Activated T-cell treated with anti-CD3 and anti-CD28 coated beads, Interleukin-2, amount 50 U/mL, for 4 hours (primary cell): Measurements from ENCODE around the gene IL23A. TPM values are rescaled to one million over a fixed set of nuclear protein-coding genes. Genes with fewer than 3 reads are reported as not detected.
"Not testable (repeated sequence)": the region's sequence is repeated elsewhere in the genome, so short reads cannot be mapped to it uniquely, and the experiment has no call there.

ENCODE experiments used
- ATAC-seq, 2 donors: fragments of 200-7000 bp; cut with Tn5 transposase; one replicate each; pipeline ENCODE4 v1.10.0; 2021
- DNase-seq: peaks from one replicate; pipeline ENCODE4 v3.0.0-alpha.2; 2020
- H3K27me3 Mint-ChIP-seq: one replicate; pipeline ENCODE4 v1.8.0; 2021; ENCODE audit warnings: low read depth, mixed read lengths
- H3K36me3 Mint-ChIP-seq: one replicate; pipeline ENCODE4 v1.8.0; 2022; ENCODE audit warnings: mixed read lengths; ENCODE audit not compliant: insufficient read depth
- H3K4me1 Mint-ChIP-seq: one replicate; pipeline ENCODE4 v1.8.0; 2021; ENCODE audit warnings: low read depth, mixed read lengths
- H3K4me3 Mint-ChIP-seq: one replicate; pipeline ENCODE4 v1.8.0; 2021; ENCODE audit warnings: mild to moderate bottlenecking, moderate library complexity, mixed read lengths
- H3K9me3 Mint-ChIP-seq: one replicate; pipeline ENCODE4 v1.8.0; 2021; ENCODE audit warnings: mixed read lengths
- total RNA-seq, 3 donors: library from RNA; stranded (reverse); gene quantifications; one replicate each; pipeline ENCODE4 v1.2.1, GENCODE V29; 2021

The IL23A gene
- total RNA-seq, 3 donors from 2014 or later, result 19.8 to 35.1 (median 26.4) TPM

- peaks cover 7% of the 10 kb centered on the region for H3K36me3 Mint-ChIP-seq
- ATAC-seq (peak; percentile 2 to 4), DNase-seq (peak; percentile 6)
- H3K9me3 Mint-ChIP-seq, result no peaks in the 10 kb centered on the region
- H3K4me3 Mint-ChIP-seq, result peak overlapping the region; percentile 99
- H3K27me3 Mint-ChIP-seq, result no peaks in the 10 kb centered on the region
- peaks cover 16% of the 10 kb centered on the region for H3K4me1 Mint-ChIP-seq
Observed at GRCh38 chr12:56315249-56315621, 23.4 kb upstream of the IL23A start.

DNA sequence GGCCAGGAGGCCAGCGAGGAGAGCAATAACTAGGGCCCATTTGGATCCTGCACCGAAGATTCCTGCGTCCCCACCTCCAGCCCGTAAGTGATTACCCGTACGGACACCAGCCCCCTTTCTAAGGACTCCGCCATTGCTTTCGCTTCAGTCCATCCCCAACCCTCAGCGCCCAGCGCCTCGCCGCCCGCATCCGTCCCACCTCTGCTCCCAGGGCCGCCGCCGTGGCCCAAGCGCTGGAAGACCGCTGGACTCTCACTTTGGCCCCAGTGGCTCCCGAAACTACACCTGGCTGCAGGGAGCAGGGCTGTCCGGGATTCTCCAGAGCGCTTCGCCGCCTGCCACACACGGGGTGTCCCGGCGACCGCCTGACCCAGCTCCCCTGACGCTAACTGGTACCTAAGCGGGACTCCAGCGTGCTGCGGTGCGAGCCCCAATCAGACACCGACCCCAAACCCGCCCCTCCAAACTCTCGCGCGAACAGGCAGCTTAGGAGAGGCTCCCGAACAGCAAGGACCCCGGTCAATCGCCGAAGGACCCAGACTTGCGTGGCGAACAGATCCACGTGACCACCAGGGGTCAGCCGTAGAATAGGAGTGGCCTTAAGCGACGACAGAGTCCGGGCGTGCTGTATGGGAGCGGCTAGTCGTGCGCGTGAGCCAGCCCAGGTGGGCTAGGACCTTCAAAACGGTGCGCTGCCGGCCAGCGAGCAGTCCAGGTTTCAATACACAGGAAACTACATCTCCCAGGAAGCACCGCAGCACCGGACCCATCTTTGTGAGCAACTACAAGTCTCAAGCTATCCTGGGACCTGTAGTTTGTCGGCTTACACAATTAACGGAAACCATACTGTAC is 22.8 kb upstream of the IL23A start, which contains the start of gene CNPY2:
TSS of gene CNPY2 (minus strand) at position 367 of the 852 bp plus-strand sequence. CDS start 771 bp downstream, outside the sequence.
- Mint-ChIP-seq H3K4me3 (peak within 1 kb of the TSS; percentile 99), H3K36me3 (peaks cover 7% of the 10 kb centered on the region), H3K9me3 (no peaks in the 10 kb centered on the region), H3K4me1 (peaks cover 16% of the 10 kb centered on the region), H3K27me3 (no peaks in the 10 kb centered on the region)
- ATAC-seq (peak; percentile 95 to 96), DNase-seq (peak; percentile 88)

GRCh38 chr12:56317675-56318074 is 21.0 kb upstream of the IL23A start:
- no peak for ATAC-seq
- Mint-ChIP-seq H3K27me3 (no peaks in the 10 kb centered on the region), H3K36me3 (peaks cover 11% of the 10 kb centered on the region), H3K4me1 (peaks cover 16% of the 10 kb centered on the region), H3K9me3 (no peaks in the 10 kb centered on the region), H3K4me3 (peak overlapping the region; percentile 27)
- DNase-seq, result no peak

DNA sequence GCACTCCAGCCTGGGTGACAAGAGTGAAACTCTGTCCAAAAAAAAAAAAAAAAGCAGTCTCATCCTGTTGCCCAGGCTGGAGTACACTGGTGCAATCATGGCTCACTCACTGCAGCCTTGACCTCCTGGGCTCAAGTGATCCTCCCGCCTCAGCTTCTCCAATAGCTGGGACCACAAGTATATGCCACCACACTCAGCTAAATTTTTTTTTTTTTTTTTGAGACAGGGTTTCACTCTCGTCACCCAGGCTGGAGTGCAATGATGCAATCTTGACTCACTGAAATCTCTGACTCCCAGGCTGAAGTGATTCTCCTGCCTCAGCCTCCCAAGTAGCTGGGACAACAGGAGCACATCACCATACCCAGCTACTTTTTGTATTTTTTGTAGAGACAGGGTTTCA is 17.7 kb upstream of the IL23A start:
- DNase-seq (no peak), ATAC-seq (no peak)

DNA sequence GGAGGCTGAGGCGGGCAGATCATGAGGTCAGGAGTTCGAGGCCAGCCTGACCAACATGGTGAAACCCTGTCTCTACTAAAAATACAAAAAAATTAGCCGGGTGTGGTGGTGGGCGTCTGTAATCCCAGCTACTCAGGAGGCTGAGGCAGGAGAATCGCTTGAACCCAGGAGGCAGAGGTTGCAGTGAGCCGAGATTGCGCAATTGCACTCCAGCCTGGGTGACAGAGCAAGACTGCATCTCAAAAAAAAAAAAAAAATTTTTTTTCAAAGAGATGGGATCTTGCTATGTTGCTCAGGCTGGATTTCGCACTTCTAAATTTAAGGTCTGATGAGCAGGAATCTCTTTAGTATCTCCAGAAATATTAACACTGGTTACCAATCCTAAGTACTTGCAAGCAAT is 17.1 kb upstream of the IL23A start:
- not testable (repeated sequence) for ATAC-seq, H3K4me1 Mint-ChIP-seq, DNase-seq, H3K9me3 Mint-ChIP-seq, H3K4me3 Mint-ChIP-seq, H3K27me3 Mint-ChIP-seq
- H3K36me3 Mint-ChIP-seq, result peaks cover 40% of the 10 kb centered on the region

More for the DNA sequence above, 17.7 kb upstream of the IL23A start:
- peaks cover 34% of the 10 kb centered on the region for H3K36me3 Mint-ChIP-seq
- no peak overlapping the region for H3K4me3 Mint-ChIP-seq
- peaks cover 8% of the 10 kb centered on the region for H3K4me1 Mint-ChIP-seq
- no peaks in the 10 kb centered on the region for H3K27me3 Mint-ChIP-seq
- no peaks in the 10 kb centered on the region for H3K9me3 Mint-ChIP-seq

DNA sequence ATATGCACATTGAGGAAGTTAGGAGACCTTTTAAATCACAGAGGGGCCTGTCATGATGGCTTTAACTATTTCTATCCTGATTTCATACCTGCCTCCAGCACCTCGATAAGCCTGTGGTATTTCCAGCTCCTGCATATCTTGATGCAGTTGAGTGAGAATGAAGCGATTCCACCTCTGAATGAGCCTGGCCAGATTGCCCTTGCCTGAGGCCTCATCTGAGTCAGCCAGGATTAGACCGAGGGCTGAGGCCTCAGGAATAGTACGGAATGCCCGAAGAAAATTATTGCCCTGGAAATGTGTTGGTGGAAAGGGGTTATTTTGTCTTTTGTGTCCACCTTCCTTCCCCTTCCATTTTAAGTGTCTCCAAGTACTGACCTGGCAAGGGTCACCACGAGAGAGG is 14.5 kb upstream of the IL23A start:
- H3K9me3 Mint-ChIP-seq, result no peaks in the 10 kb centered on the region
- no peak for DNase-seq
- no peak for ATAC-seq
- H3K4me3 Mint-ChIP-seq, result no peak overlapping the region
- peaks cover 2% of the 10 kb centered on the region for H3K4me1 Mint-ChIP-seq
- peaks cover 52% of the 10 kb centered on the region for H3K36me3 Mint-ChIP-seq
- H3K27me3 Mint-ChIP-seq, result no peaks in the 10 kb centered on the region

DNA sequence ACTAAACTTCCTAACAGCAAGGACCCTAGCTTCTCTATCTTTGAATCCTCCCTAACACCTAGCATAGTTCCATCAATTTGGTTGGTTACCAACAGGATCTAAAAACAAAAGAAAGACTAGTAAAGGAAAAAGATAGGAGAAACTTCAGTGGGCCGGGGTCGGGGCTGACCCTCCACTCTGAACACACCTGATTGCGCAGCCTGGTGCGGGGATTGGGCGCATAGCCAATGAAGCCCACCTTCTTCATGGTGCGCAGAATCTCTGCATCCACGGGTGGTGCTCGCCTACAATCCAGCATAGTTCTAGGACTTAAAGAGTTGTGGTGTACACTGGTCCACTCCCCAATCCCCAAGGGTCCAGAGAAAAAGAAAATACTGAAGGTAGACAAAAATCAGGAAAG is 12.6 kb upstream of the IL23A start:
- Mint-ChIP-seq H3K4me1 (peaks cover under 1% of the 10 kb centered on the region), H3K9me3 (no peaks in the 10 kb centered on the region), H3K4me3 (no peak overlapping the region), H3K27me3 (no peaks in the 10 kb centered on the region), H3K36me3 (peaks cover 47% of the 10 kb centered on the region)
- ATAC-seq, result no peak
- DNase-seq, result no peak

- Mint-ChIP-seq H3K4me1 (peaks cover 3% of the 10 kb centered on the region), H3K4me3 (no peak overlapping the region), H3K9me3 (no peaks in the 10 kb centered on the region), H3K27me3 (no peaks in the 10 kb centered on the region), H3K36me3 (peaks cover 49% of the 10 kb centered on the region)
- no peak for DNase-seq
- no peak for ATAC-seq
Observed at GRCh38 chr12:56326533-56326932, 12.2 kb upstream of the IL23A start.

- no peak for ATAC-seq
- Mint-ChIP-seq H3K27me3 (no peaks in the 10 kb centered on the region), H3K4me1 (peaks cover 20% of the 10 kb centered on the region), H3K9me3 (no peaks in the 10 kb centered on the region), H3K36me3 (peaks cover 21% of the 10 kb centered on the region), H3K4me3 (no peak overlapping the region)
- no peak for DNase-seq
Observed at GRCh38 chr12:56330936-56331490, 7.7 kb upstream of the IL23A start.

DNA sequence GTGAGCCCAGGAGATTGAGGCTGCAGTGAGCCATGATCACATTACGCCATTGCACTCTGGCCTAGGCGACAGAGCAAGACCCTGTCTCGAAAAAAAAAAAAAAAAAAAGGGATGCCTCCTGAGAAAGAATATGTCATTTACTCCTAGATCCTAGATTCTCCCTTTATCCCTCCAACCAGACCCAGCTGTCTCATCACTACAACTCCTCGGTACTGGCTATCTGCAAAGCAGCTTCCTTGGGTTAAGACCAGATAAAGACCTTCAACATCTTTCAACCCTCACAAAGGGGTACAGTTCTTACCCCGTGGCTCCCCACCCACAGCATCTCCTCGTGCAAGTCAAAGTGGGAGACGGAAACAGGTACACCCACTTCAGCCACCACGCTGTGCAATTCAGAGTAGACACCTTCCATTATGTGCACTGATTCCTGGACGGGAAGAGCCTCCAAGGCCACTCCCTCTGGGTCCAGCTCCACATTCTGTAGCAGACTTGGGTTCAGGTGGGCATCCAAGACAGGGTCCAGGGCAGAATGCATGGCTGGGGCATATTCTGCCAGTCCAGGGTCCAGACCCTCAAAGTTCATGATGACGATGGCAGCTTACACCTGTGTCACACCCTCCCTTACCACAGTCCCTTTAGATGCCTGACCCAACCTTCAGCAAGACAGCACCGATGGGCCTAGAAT is 6.0 kb upstream of the IL23A start:
- Mint-ChIP-seq H3K4me1 (peaks cover 30% of the 10 kb centered on the region), H3K27me3 (no peaks in the 10 kb centered on the region), H3K9me3 (no peaks in the 10 kb centered on the region), H3K4me3 (peak overlapping the region; percentile 95), H3K36me3 (peaks cover 7% of the 10 kb centered on the region)
- no peak for DNase-seq
- no peak for ATAC-seq

DNA sequence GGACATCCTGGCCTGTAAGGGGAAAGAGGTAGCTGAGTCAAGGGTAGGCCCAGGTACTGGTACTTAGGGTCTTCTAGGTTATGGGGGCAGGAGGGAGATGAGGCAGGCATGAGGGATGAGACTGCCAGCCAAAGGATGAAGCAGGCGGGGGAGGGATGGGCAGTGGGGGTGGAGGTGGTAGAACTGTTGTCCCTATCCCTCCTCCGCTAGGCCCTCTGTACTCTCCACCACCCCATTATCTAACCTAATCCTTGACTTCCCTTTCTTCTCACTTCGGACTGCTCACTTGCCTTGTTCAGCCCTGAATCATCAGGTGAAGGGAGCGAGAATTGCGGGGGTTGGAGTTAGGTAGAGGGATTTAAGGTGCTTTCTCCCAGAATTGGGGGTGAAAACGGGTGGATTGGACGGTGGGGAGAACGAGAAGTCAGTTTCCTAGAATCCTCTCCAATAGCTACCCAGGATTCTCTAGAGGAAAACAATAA is 5.4 kb upstream of the IL23A start:
- peak; percentile 27 to 35 for ATAC-seq
- Mint-ChIP-seq H3K4me3 (peak overlapping the region; percentile 95), H3K9me3 (no peaks in the 10 kb centered on the region), H3K4me1 (peaks cover 36% of the 10 kb centered on the region), H3K27me3 (no peaks in the 10 kb centered on the region), H3K36me3 (peaks cover 3% of the 10 kb centered on the region)
- no peak for DNase-seq

GRCh38 chr12:56333679-56334489 is 4.8 kb upstream of the IL23A start, which contains the start of gene PAN2:
Gene PAN2 (minus strand): TSS chr12:56334000. CDS start chr12:56333094, 906 bp downstream.
- ATAC-seq (peak; percentile 91), DNase-seq (peak; percentile 88)
- no peaks in the 10 kb centered on the region for H3K27me3 Mint-ChIP-seq
- peaks cover 43% of the 10 kb centered on the region for H3K4me1 Mint-ChIP-seq
- H3K4me3 Mint-ChIP-seq, result peak within 1 kb of the TSS; percentile 95
- no peaks in the 10 kb centered on the region for H3K9me3 Mint-ChIP-seq
- peaks cover 4% of the 10 kb centered on the region for H3K36me3 Mint-ChIP-seq

DNA sequence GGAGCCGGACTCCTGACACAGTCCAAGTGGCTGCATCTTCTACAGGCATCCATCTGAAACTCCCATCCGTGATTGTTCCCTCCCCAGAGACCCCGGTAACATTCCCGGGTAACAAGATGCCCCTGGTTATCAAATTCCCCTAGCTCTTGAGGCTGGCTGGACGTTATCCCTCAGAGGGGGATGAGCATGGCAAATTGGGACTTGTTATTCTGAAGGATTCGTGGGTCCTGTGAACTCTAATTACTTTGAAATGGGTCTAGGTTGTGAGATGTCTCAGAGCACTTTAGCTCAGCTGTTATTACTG is 4.2 kb upstream of the IL23A start:
- peaks cover 48% of the 10 kb centered on the region for H3K4me1 Mint-ChIP-seq
- H3K27me3 Mint-ChIP-seq, result no peaks in the 10 kb centered on the region
- peak overlapping the region; percentile 95 for H3K4me3 Mint-ChIP-seq
- ATAC-seq, result no peak
- DNase-seq, result no peak
- no peaks in the 10 kb centered on the region for H3K9me3 Mint-ChIP-seq
- peaks cover 4% of the 10 kb centered on the region for H3K36me3 Mint-ChIP-seq

- H3K4me3 Mint-ChIP-seq, H3K9me3 Mint-ChIP-seq, ATAC-seq, H3K36me3 Mint-ChIP-seq, H3K27me3 Mint-ChIP-seq, DNase-seq: not testable (repeated sequence)
- peaks cover 55% of the 10 kb centered on the region for H3K4me1 Mint-ChIP-seq
Observed at GRCh38 chr12:56335527-56335926, 3.2 kb upstream of the IL23A start.
